Thoracic aorta (tissue), 2 donors: Measurements from ENCODE around the gene DOCK4. TPM values are rescaled to one million over a fixed set of nuclear protein-coding genes. Genes with fewer than 3 reads are reported as not detected.

Source experiments
- ATAC-seq: fragments of 150-250 bp; one replicate; pipeline ENCODE4 v1.8.0; 2017; ENCODE audit warnings: low read depth; ENCODE audit not compliant: insufficient number of reproducible peaks, low FRiP score
- DNase-seq: peaks from one replicate; pipeline ENCODE4 v3.0.0-alpha.2; 2020; ENCODE audit warnings: low spot score
- H3K27ac ChIP-seq, 2 donors: fragments of 200-600 bp; sonication (generic); 1 replicate in 1 of 2; 2 replicates in 1 of 2; pipeline ENCODE4 v1.5.1; 2016; ENCODE audit warnings: mild to moderate bottlenecking in 2 of 2, moderate library complexity in 2 of 2
- H3K27me3 ChIP-seq: fragments of 200-600 bp; sonication (generic); replicated peaks from 2 replicates; pipeline ENCODE4 v1.6.0; 2016; ENCODE audit warnings: mild to moderate bottlenecking; ENCODE audit not compliant: insufficient read depth
- H3K36me3 ChIP-seq: fragments of 200-600 bp; sonication (generic); one replicate; pipeline ENCODE4 v1.5.1; 2016
- H3K4me1 ChIP-seq, 2 donors: fragments of 200-600 bp; sonication (generic); 1 replicate in 1 of 2; 2 replicates in 1 of 2; pipeline versions ENCODE4 v1.5.1 to v1.6.0; 2016; ENCODE audit warnings: low read depth in 2 of 2, mild to moderate bottlenecking in 1 of 2; ENCODE audit not compliant: control insufficient read depth in 1 of 2
- H3K4me3 ChIP-seq: fragments of 200-600 bp; sonication (generic); 2 replicates; pipeline ENCODE4 v1.5.1; 2016; ENCODE audit warnings: mild to moderate bottlenecking
- H3K9me3 ChIP-seq: fragments of 200-600 bp; sonication (generic); 2 replicates; pipeline ENCODE4 v1.5.1; 2016
- total RNA-seq, 2 donors: library from RNA; depleted of rRNA; stranded (reverse); fragments of >200 nt; gene quantifications; one replicate each; pipeline versions ENCODE4 v1.1.0 to v1.2.3, GENCODE V29; 2016
- TF ChIP-seq, protein P1 (sequence below): fragments of 200-600 bp; sonication (generic); IDR thresholded peaks from one replicate; pipeline ENCODE4 v1.5.1; 2019; ENCODE audit warnings: antibody characterized with exemption

The DOCK4 gene
- total RNA-seq, 2 donors from 2014 or later: 22.3 to 71.5 TPM

DNA sequence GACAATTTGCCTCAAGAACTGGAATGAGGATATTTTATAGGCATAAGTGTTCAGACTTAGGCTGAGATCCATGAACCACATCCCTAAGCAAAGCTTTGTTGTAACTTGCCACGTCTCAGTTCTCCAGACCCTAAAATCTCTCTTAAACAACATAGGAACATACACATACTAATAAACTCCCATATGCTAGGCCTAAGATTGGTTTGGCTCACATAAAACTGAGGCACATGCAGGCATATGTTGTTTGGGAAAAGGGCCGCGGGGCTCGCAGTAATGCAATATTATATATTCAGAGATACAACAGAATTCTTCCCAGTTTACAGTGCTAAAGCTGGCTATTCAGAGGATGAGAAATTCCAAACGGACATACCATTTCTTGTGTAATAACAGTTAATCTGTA lies 61.0 kb downstream of the DOCK4 start:
- H3K27me3 ChIP-seq: no peaks in the 10 kb centered on the region
- TF ChIP-seq, protein P1, sequence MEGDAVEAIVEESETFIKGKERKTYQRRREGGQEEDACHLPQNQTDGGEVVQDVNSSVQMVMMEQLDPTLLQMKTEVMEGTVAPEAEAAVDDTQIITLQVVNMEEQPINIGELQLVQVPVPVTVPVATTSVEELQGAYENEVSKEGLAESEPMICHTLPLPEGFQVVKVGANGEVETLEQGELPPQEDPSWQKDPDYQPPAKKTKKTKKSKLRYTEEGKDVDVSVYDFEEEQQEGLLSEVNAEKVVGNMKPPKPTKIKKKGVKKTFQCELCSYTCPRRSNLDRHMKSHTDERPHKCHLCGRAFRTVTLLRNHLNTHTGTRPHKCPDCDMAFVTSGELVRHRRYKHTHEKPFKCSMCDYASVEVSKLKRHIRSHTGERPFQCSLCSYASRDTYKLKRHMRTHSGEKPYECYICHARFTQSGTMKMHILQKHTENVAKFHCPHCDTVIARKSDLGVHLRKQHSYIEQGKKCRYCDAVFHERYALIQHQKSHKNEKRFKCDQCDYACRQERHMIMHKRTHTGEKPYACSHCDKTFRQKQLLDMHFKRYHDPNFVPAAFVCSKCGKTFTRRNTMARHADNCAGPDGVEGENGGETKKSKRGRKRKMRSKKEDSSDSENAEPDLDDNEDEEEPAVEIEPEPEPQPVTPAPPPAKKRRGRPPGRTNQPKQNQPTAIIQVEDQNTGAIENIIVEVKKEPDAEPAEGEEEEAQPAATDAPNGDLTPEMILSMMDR: no peak
- DNase-seq (no peak), ATAC-seq (no peak)
- peaks cover 9 to 40% of the 10 kb centered on the region in 2 donors for H3K4me1 ChIP-seq
- no peaks in the 10 kb centered on the region for H3K36me3 ChIP-seq
- H3K9me3 ChIP-seq: no peaks in the 10 kb centered on the region
- H3K4me3 ChIP-seq: no peak overlapping the region
- H3K27ac ChIP-seq: no peak overlapping the region

DNA sequence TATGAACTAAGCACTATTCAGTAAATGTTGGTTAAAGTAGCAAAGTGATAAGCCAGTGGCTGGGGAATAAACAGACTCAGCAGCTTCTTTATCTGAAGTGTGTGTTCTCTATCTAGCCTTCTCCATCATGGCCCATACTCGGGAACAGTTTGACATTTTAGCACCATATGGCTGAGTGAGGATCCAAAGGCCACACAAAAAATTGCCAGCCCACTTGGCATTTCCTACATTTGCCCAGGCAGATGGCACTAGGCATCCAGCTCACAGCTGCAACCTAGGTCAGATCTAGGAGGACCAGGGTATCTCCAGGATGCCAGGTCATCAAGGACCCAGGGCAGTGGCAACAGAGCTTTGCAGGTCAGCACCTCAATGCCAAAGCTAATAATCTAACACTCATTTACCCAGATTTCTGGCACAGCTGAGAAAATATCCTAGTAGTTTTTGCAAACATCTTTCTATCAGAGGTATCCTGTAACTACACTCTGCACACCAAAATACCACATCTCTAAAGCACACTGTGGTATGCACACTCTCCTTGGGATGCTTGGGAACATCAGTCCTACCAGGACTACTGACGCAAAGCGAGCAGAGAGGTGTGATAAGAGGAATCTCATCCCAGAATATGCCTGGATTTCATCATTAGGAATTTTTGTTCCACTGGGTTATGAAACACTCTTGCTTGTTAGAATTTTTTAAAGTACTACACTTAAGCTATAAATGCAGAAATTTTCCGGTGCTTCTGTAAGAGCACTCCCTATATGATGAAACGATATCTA lies 61.7 kb downstream of the DOCK4 start:
- no peak overlapping the region for H3K4me3 ChIP-seq
- no peaks in the 10 kb centered on the region for H3K9me3 ChIP-seq
- no peak for ATAC-seq
- H3K27me3 ChIP-seq: no peaks in the 10 kb centered on the region
- TF ChIP-seq, protein P1: no peak
- DNase-seq: no peak
- H3K4me1 ChIP-seq: peaks cover 9 to 47% of the 10 kb centered on the region in 2 donors
- H3K36me3 ChIP-seq: no peaks in the 10 kb centered on the region
- no peak overlapping the region for H3K27ac ChIP-seq

DNA sequence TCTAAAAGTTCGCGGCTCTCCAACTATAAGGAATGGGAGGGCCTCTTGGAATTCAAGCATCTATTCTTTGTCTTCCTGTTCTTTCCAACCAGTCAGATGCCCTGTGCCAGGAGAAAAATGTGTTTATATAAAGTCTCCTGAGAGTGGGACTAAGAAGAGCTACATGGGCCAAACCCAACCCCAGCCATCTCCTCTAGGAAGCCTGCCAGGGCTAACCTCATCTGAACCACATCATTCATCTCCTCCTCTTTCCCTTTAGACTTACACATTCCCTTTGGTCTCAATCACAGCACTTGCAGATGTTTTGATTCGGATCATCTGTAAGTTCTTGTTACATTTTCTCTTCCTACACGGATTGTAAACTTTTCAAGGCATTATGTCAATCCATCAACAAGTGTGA lies 62.6 kb downstream of the DOCK4 start:
- H3K27ac ChIP-seq: peak overlapping the region in 1 of 2 donors; percentile 38
- H3K4me1 ChIP-seq: peaks cover 9 to 47% of the 10 kb centered on the region in 2 donors
- TF ChIP-seq, protein P1: no peak
- no peaks in the 10 kb centered on the region for H3K36me3 ChIP-seq
- no peaks in the 10 kb centered on the region for H3K9me3 ChIP-seq
- H3K27me3 ChIP-seq: no peaks in the 10 kb centered on the region
- DNase-seq (peak; percentile 18), ATAC-seq (no peak)
- H3K4me3 ChIP-seq: peak overlapping the region; percentile 4

DNA sequence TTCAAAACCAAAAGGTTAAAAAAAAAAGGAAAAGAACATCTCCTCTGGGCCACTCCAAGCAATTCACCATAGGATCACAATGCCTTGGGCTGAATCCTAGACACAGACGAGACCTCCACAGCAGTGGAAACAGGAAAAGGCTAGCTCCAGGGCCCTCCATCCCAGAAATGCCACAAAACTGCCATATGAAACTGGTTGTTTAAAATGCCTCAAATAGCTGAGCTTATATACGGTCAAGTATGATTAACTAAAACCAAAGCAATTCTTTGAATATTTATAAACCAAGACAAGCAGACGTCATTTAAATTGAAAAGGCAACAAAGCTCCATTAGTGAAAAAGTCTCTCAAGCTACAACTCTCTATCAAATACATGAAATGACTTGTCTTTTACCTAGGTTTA lies 63.1 kb downstream of the DOCK4 start:
- no peaks in the 10 kb centered on the region for H3K27me3 ChIP-seq
- peaks cover 9 to 45% of the 10 kb centered on the region in 2 donors for H3K4me1 ChIP-seq
- no peaks in the 10 kb centered on the region for H3K9me3 ChIP-seq
- no peak for DNase-seq
- H3K36me3 ChIP-seq: no peaks in the 10 kb centered on the region
- TF ChIP-seq, protein P1: no peak
- ATAC-seq: no peak
- peak overlapping the region; percentile 4 for H3K4me3 ChIP-seq
- H3K27ac ChIP-seq: peak overlapping the region in 1 of 2 donors; percentile 38

DNA sequence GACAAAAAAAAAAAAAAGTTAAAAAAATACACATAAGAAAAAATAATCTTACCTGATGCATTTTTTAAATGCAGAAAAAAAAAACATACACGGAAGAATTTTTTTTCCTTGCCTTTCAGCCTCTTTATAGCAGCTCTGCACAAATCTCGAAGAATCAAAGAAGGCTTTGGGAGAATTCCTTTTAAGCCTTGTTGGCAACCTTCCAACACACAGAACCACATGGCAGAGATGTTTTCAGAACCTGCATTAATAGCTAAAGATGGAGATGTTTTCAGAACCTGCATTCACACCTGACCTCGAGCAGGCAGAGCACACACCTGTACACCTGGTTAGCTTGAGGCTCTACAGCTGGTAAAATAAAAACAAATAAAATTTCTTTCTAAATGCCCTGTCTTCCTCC lies 65.6 kb downstream of the DOCK4 start:
- H3K27me3 ChIP-seq: no peaks in the 10 kb centered on the region
- H3K4me1 ChIP-seq: peaks cover 9 to 42% of the 10 kb centered on the region in 2 donors
- ATAC-seq: no peak
- H3K9me3 ChIP-seq: no peaks in the 10 kb centered on the region
- TF ChIP-seq, protein P1: no peak
- H3K27ac ChIP-seq: no peak overlapping the region
- no peak overlapping the region for H3K4me3 ChIP-seq
- DNase-seq: no peak
- H3K36me3 ChIP-seq: no peaks in the 10 kb centered on the region
